GM19452 (cell line): Measurements from ENCODE around the gene FAAP20.

Source experiments
- ATAC-seq: cut with Tn5 transposase; IDR thresholded peaks from one replicate; pipeline ENCODE4 v1.9.1; 2021; ENCODE audit not compliant: unreplicated experiment

FAAP20 gene

GRCh38 chr1:2194319-2194897, at the start of gene FAAP20:
Gene FAAP20 (minus strand): TSS chr1:2194772. CDS start chr1:2194749, 23 bp downstream.
- ATAC-seq = peak; percentile 44

GRCh38 chr1:2242814-2243725, 48.5 kb upstream of the FAAP20 start:
- no peak for ATAC-seq

GRCh38 chr1:2241820-2242219, 47.2 kb upstream of the FAAP20 start:
- no peak for ATAC-seq

GRCh38 chr1:2240270-2241156, 45.9 kb upstream of the FAAP20 start:
- no peak for ATAC-seq

- ATAC-seq = no peak
These were observed 44.9 kb upstream of the FAAP20 start for GRCh38 chr1:2239384-2239985.

GRCh38 chr1:2239013-2239370, 44.4 kb upstream of the FAAP20 start:
- ATAC-seq = no peak

GRCh38 chr1:2238361-2239012, 43.9 kb upstream of the FAAP20 start:
- ATAC-seq = no peak

GRCh38 chr1:2237773-2238172, 43.2 kb upstream of the FAAP20 start:
- no peak for ATAC-seq

GRCh38 chr1:2236695-2237677, 42.4 kb upstream of the FAAP20 start:
- ATAC-seq = no peak

- no peak for ATAC-seq
These were observed 40.9 kb upstream of the FAAP20 start for GRCh38 chr1:2235300-2235998.

GRCh38 chr1:2234762-2235113, 40.2 kb upstream of the FAAP20 start:
- ATAC-seq = no peak

- ATAC-seq = no peak
These were observed 39.6 kb upstream of the FAAP20 start for GRCh38 chr1:2233997-2234761.

- ATAC-seq = no peak
These were observed 38.9 kb upstream of the FAAP20 start for GRCh38 chr1:2233468-2233867.

- ATAC-seq = no peak
These were observed 38.4 kb upstream of the FAAP20 start for GRCh38 chr1:2232916-2233438.

- no peak for ATAC-seq
These were observed 37.8 kb upstream of the FAAP20 start for GRCh38 chr1:2232255-2232915.

GRCh38 chr1:2231532-2232254, 37.1 kb upstream of the FAAP20 start:
- ATAC-seq = no peak
